ENCODE results near the gene GM2A.
A peak's percentile ranks its signal among the peaks of the same experiment; 100 is the strongest.
"Not testable (repeated sequence)": the region's sequence is repeated elsewhere in the genome, so short reads cannot be mapped to it uniquely, and the experiment has no call there.

The GM2A gene

DNA sequence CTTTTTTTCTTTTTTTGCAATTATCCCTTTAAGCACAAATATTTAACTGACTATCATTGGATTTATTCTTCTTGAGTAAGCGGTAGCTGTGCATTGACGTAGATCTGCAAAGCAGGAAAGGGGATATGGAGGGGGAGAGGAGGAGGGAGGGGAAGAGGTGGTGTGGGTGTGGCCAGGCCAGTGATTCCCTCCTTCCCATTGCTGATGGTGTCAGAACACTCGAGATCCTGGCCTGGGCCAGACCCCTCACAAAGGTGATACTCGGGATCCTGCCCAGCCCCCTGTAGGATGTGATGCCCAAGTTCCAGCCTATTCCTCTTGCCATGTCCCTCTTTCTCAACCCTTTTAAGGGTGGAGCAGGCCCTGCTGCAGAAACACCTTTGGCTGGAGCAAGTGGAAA, 40.6 kb downstream of the GM2A start:
- DNase-seq (ENCODE audit: low read depth) = no peak

- no peak for DNase-seq (ENCODE audit: low read depth)
These were observed 42.2 kb downstream of the GM2A start for GRCh38 chr5:151295138-151295537.

GRCh38 chr5:151295791-151296477, 42.9 kb downstream of the GM2A start:
- no peak for DNase-seq (ENCODE audit: low read depth)

- DNase-seq (ENCODE audit: low read depth) = no peak
These were observed 43.5 kb downstream of the GM2A start for GRCh38 chr5:151296478-151296830.

GRCh38 chr5:151296974-151297373, 44.0 kb downstream of the GM2A start:
- no peak for DNase-seq (ENCODE audit: low read depth)

DNA sequence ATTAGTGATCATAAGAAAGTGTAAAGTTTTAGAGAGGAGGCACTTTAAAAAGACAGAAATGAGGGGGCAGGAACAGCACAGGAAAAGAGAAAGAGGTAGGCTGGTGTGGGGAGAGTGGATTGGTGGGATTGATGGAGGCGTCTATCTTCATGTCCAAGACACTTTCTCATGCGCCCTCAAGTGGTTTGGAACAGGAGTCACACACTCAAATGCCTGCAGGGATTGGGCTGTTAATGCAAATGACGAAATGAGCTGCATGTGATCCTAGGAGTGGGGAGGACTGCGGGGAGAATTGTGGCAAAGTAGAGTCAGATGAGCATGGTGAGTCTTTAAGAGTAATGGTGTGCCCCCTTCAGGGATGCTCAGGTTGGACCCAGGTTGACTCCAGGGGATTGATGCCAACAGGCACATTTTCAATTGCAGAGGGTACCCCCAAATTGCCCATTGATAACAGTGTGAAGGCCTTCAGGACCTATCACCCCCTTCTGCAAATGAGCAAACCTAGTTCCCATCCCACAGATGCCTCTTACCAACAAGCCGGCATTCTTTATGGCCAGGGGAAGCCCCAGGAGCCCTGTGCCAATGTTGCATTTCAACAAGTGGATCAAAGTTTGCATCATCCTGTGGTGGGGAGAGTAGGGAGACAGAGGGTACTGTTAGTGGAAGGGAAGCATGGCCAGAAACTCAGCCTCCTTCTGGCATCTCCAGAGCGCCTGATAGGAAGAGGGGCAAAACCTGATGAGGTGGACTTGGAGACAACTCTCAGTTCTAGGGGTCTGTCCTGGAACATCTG, 45.3 kb downstream of the GM2A start:
- DNase-seq (ENCODE audit: low read depth) = no peak

DNA sequence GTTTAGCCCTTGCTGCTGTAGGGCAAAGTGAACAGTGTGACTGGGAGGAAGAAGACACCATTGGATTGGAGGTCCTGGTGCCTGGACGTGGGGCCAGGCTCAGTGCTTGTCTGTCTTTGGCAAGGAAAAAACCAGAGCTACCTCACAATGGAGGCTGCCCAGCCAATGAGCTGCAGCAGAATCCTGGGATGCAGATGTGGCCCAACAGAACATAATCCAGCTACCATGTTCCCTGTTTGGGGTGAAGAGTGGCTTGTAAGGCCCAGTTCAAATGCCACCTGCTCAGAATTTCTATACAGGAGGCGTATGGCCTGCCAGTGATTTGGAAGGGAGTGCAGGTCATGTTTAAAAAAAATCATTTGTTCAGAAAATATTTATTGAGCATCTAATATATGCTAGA, 50.7 kb downstream of the GM2A start, which contains the start of gene SLC36A3:
TSS of gene SLC36A3 (minus strand) at position 101 of the 400 bp plus-strand sequence. CDS start 412 bp downstream, outside the sequence.
- DNase-seq (ENCODE audit: low read depth) = no peak

DNA sequence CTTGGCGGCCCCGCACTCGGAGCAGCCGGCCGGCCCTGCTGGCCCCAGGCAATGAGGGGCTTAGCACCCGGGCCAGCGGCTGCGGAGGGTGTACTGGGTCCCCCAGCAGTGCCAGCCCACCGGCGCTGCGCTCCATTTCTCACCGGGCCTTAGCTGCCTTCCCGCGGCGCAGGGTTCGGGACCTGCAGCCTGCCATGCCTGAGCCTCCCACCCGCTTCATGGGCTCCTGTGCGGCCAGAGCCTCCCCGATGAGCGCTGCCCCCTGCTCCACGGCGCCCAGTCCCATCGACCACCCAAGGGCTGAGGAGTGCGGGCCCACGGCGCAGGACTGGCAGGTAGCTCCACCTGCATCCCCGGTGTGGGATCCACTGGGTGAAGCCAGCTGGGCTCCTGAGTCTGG, 56.3 kb downstream of the GM2A start:
- not testable (repeated sequence) for DNase-seq (ENCODE audit: low read depth)

DNA sequence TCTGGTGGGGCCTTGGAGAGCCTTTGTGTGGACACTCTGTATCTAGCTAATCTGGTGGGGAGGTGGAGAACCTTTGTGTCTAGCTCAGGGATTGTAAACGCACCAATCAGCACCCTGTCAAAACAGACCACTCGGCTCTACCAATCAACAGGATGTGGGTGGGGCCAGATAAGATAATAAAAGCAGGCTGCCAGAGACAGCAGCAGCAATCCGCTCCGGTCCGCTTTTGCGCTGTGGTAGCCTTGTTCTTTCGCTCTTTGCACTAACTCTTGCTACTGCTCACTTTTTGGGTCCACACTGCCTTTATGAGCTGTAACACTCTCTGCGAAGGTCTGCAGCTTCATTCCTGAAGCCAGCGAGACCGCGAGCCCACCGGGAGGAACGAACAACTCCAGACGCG, 56.8 kb downstream of the GM2A start:
- not testable (repeated sequence) for DNase-seq (ENCODE audit: low read depth)

GRCh38 chr5:151310932-151311331, 57.9 kb downstream of the GM2A start:
- no peak for DNase-seq (ENCODE audit: low read depth)

GRCh38 chr5:151312756-151313324, 59.9 kb downstream of the GM2A start:
- DNase-seq (ENCODE audit: low read depth) = no peak

- DNase-seq (ENCODE audit: low read depth) = no peak
These were observed 60.4 kb downstream of the GM2A start for GRCh38 chr5:151313357-151313756.

DNA sequence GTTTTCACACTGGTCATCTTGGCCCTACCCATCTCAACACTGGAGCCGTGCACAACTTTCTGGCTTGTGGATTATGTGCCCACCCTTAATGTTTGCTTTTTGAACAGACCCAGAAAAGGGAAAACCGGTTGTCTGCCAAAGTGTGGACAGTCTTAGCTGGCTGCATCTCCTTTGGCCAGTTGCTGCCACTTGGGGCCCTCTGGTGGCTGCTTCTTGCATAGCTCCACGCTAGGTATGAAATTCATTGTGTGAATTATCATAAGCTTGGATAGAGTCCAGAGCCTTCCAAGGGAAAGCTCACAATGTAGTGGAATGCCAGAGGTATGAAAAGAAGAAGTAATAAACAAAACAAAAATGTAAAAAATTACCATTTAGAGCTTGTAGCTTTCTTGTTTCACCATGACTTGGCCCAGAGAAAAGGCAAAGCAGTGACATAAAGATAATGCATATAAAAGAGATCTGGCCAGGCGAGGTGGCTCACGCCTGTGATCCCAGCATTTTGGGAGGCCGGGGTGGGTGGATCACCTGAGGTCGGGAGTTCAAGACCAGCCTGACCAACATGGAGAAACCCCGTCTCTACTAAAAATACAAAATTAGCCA, 63.1 kb downstream of the GM2A start:
- DNase-seq (ENCODE audit: low read depth) = peak; percentile 22

- DNase-seq (ENCODE audit: low read depth) = no peak
These were observed 64.9 kb downstream of the GM2A start for GRCh38 chr5:151317871-151318270.

GRCh38 chr5:151318850-151319732, 66.1 kb downstream of the GM2A start:
- no peak for DNase-seq (ENCODE audit: low read depth)

Data from stimulated activated CD8-positive, alpha-beta memory T cell treated with anti-CD3 and anti-CD28 coated beads, Interleukin-7, amount 100 ng/mL, for 24 hours (primary cell).